Lower leg skin (tissue), 4 donors: ENCODE data around the gene KAZN. TPM values are rescaled to one million over a fixed set of nuclear protein-coding genes. Genes with fewer than 3 reads are reported as not detected.

ENCODE experiments used
- DNase-seq, 2 donors: peaks; one replicate each; pipeline ENCODE4 v3.0.0-alpha.2; 2019; ENCODE audit warnings: low spot score in 2 of 2
- H3K4me3 ChIP-seq: fragments of 200-600 bp; sonication (generic); 2 replicates; pipeline ENCODE4 v1.5.1; 2017; ENCODE audit warnings: mild to moderate bottlenecking, low read depth; ENCODE audit not compliant: poor library complexity, severe bottlenecking
- POLR2A ChIP-seq, 2 donors: fragments of 450-650 bp; IDR thresholded peaks; one replicate each; pipeline ENCODE4 v1.6.1; 2016 to 2017; ENCODE audit warnings: antibody characterized with exemption in 2 of 2, mild to moderate bottlenecking in 1 of 2, moderate library complexity in 1 of 2
- WGBS, 2 donors: methylation state at CpG; one replicate each; pipeline ENCODE4 v1.1.5; 2018; 5-methylcytosine and 5-hydroxymethylcytosine counted together
- intact Hi-C: fragments of 100-400 bp; cut with DNase I; formaldehyde crosslinking; loops from one replicate; pipeline ENCODE4 v1.15.0; 2023; ENCODE audit warnings: low total_unique reads
- total RNA-seq, 4 donors: library from RNA; depleted of rRNA; stranded (reverse); fragments of >200 nt; gene quantifications; one replicate each; pipeline ENCODE4 v1.1.0, GENCODE V29; 2016
- TF ChIP-seq, protein P1 (sequence below), 3 donors: fragments of 450-650 bp; IDR thresholded peaks; one replicate each; pipeline ENCODE4 v1.5.1; 2016; ENCODE audit warnings: antibody characterized with exemption in 3 of 3, mild to moderate bottlenecking in 3 of 3, moderate library complexity in 2 of 3

KAZN gene
- total RNA-seq, 4 donors from 2014 or later: 21.4 to 36.0 (median 28.4) TPM

DNA sequence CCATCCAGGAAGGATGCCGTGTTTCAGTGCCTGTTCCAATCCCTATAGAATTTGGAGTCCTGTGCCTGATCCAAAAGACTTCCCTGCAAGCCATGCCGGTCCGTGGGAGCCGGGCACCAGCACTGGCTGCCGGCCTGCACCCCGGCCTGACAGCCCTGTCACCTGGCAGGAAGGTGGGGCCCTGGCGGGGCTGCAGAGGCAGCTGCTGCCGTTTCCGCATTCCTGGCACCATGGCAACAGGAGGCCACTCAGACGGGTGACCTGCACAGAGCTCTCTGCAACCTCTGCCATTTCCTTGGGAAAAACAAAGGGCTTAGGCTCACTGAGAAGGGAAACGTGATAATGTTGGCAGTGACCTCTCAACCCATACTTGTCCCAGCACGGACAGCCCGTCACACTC, 491.9 kb downstream of the KAZN start:
- WGBS, 2 donors: 20 to 31% methylated on average over 13 of the region's 13 CpGs
- H3K4me3 ChIP-seq: no peak overlapping the region
- DNase-seq: no peak
- intact Hi-C loops: no loop called here
- TF ChIP-seq, protein P1, sequence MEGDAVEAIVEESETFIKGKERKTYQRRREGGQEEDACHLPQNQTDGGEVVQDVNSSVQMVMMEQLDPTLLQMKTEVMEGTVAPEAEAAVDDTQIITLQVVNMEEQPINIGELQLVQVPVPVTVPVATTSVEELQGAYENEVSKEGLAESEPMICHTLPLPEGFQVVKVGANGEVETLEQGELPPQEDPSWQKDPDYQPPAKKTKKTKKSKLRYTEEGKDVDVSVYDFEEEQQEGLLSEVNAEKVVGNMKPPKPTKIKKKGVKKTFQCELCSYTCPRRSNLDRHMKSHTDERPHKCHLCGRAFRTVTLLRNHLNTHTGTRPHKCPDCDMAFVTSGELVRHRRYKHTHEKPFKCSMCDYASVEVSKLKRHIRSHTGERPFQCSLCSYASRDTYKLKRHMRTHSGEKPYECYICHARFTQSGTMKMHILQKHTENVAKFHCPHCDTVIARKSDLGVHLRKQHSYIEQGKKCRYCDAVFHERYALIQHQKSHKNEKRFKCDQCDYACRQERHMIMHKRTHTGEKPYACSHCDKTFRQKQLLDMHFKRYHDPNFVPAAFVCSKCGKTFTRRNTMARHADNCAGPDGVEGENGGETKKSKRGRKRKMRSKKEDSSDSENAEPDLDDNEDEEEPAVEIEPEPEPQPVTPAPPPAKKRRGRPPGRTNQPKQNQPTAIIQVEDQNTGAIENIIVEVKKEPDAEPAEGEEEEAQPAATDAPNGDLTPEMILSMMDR (IDR thresholded peaks at IDR 0.05): no peak
- no peak for TF ChIP-seq POLR2A (IDR thresholded peaks at IDR 0.05)

DNA sequence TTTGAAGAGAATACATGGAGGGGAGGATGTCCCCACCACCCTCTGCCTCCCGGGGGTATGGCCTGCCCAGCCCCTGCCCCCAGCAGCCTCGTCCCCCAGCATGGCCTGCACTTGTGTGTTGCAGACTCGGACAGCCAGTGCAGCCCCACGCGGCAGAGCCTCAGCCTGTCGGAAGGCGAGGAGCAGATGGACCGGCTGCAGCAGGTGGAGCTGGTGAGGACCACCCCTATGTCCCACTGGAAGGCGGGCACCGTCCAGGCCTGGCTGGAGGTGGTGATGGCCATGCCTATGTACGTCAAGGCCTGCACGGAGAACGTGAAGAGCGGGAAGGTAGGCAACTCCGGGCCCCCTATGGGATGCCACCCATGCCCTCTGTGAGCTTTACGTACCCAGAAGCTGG, 495.6 kb downstream of the KAZN start:
- DNase-seq: no peak
- TF ChIP-seq, protein P1 (IDR thresholded peaks at IDR 0.05): no peak
- no peak for TF ChIP-seq POLR2A (IDR thresholded peaks at IDR 0.05)
- WGBS, 2 donors: 87 to 89% methylated on average over 7 to 16 of the region's 16 CpGs
- intact Hi-C loops: no loop called here
- no peak overlapping the region for H3K4me3 ChIP-seq

DNA sequence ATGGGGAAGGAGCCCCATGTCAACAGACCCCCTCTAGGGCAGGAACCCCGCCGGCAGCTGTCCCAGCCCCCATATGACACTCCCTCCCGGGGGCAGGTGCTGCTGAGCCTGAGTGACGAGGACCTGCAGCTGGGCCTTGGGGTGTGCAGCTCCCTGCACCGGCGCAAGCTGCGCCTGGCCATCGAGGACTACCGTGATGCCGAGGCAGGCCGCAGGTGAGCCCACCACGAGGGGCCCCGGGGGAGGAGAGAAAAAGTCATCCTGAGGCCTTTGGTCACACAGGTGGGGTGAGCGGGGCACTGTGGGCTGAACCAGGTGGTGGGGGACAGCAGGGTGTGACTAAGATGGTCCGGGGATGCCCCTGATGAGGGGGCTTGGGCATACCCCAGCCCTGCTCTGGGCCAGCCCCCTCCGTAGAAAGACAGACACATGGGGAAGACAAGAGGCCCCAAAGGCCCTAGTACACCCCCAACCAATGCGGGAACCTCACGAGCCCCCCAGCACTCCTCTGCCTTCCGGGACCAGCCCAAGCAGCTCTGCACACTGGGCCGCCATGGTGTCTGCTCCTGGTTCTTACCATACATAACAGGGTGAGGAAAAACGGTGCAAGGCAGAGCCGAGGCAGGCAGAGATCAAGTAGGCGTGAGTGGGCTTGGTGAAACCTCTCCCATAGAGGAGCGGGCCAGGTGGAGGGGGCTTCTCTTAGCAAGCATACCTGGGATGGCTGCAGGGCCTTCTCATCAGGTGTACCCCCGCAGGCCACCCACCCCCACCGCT, 496.4 kb downstream of the KAZN start:
- TF ChIP-seq, protein P1 (IDR thresholded peaks at IDR 0.05): no peak
- no peak for TF ChIP-seq POLR2A (IDR thresholded peaks at IDR 0.05)
- no peak for DNase-seq
- WGBS, 2 donors: 93 to 96% methylated on average over 26 of the region's 26 CpGs

DNA sequence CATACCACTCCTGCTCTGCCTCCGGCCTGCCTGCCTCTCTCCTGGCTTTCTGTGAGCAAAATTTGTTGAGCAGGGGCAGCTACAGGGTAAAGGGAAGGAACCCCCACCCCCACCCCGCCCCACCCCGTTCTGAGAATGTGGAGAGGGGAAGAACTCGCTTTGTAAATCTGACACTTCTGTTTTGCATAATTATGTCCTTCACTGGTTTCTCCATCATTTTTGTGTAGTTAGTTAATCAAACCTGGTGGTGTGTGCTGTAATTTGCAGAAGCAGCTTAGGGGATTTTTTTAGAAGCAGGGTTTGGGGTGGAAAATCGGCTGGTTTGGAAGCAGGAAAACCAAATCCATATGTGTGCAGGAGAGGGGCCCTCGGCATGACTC, 497.0 kb downstream of the KAZN start:
- 75 to 83% methylated on average over 6 of the region's 6 CpGs for WGBS, 2 donors
- intact Hi-C loops: no loop called here
- no peak overlapping the region for H3K4me3 ChIP-seq
- TF ChIP-seq POLR2A (IDR thresholded peaks at IDR 0.05): no peak
- TF ChIP-seq, protein P1 (IDR thresholded peaks at IDR 0.05): no peak
- no peak for DNase-seq

More for the DNA sequence above, 496.4 kb downstream of the KAZN start:
- H3K4me3 ChIP-seq: no peak overlapping the region
- intact Hi-C loops: no loop called here

DNA sequence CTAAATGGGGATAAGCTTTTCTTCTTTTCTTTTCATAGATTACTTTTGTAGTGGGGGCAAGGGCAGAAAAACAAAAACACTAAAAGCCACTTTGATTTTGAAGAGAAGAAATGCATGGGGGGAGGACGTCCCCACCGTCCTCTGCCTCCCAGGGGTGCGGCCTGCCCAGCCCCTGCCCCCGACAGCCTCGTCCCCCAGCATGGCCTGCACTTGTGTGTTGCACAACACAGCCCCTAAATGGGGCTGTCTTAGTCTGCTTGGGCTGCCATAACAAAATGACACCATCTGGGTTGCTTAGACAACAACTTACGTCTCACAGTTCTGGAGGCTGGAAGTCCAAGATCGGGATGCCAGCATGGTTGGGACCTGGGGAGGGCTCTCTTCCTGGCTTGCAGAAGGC, 497.8 kb downstream of the KAZN start:
- no peak for TF ChIP-seq POLR2A (IDR thresholded peaks at IDR 0.05)
- TF ChIP-seq, protein P1 (IDR thresholded peaks at IDR 0.05): no peak
- intact Hi-C loops: no loop called here
- WGBS, 2 donors: 90 to 96% methylated on average over 7 of the region's 7 CpGs
- no peak for DNase-seq
- H3K4me3 ChIP-seq: no peak overlapping the region
